HFFc6 (cell line): Measurements from ENCODE around the gene PFN2. TPM values are rescaled to one million over a fixed set of nuclear protein-coding genes. Genes with fewer than 3 reads are reported as not detected.
A peak's percentile ranks its signal among the peaks of the same experiment; 100 is the strongest.

ENCODE experiments used
- DNase-seq: peaks from one replicate; pipeline ENCODE4 v3.0.0-alpha.2; 2018
- H3K27ac Mint-ChIP-seq: 2 replicates; pipeline ENCODE4 v1.8.0; 2020; ENCODE audit warnings: mild to moderate bottlenecking, mixed read lengths
- H3K27me3 Mint-ChIP-seq: 2 replicates; pipeline ENCODE4 v1.8.0; 2021; ENCODE audit warnings: mild to moderate bottlenecking, moderate library complexity, mixed read lengths; ENCODE audit not compliant: insufficient read depth
- H3K36me3 Mint-ChIP-seq: 2 replicates; pipeline ENCODE4 v1.8.0; 2021; ENCODE audit warnings: low read depth, mixed read lengths
- H3K4me1 Mint-ChIP-seq: 2 replicates; pipeline ENCODE4 v1.8.0; 2020; ENCODE audit warnings: low read depth, mixed read lengths
- H3K4me3 Mint-ChIP-seq: 2 replicates; pipeline ENCODE4 v1.8.0; 2020; ENCODE audit warnings: mild to moderate bottlenecking, moderate library complexity, mixed read lengths
- H3K9me3 Mint-ChIP-seq: 2 replicates; pipeline ENCODE4 v1.8.0; 2020; ENCODE audit warnings: mild to moderate bottlenecking, mixed read lengths
- total RNA-seq, 6 experiments: library from RNA; stranded (reverse); fragmentation: NEBNext Ultra II Directional; extraction: Animal tissue kit (Norgen Biotek cat#: 25700); gene quantifications; 2 replicates in 1 of 6; 3 replicates in 5 of 6; pipeline ENCODE4 v1.2.3, GENCODE V29; 2021
- TF ChIP-seq, protein P1 (sequence below): fragments of 200-600 bp; sonication (generic); IDR thresholded peaks from 2 replicates; pipeline ENCODE4 v1.5.0; 2021; ENCODE audit warnings: antibody characterized with exemption, mild to moderate bottlenecking

The PFN2 gene
- total RNA-seq, 6 experiments from 2014 or later, result 369 to 470 (median 454) TPM

DNA sequence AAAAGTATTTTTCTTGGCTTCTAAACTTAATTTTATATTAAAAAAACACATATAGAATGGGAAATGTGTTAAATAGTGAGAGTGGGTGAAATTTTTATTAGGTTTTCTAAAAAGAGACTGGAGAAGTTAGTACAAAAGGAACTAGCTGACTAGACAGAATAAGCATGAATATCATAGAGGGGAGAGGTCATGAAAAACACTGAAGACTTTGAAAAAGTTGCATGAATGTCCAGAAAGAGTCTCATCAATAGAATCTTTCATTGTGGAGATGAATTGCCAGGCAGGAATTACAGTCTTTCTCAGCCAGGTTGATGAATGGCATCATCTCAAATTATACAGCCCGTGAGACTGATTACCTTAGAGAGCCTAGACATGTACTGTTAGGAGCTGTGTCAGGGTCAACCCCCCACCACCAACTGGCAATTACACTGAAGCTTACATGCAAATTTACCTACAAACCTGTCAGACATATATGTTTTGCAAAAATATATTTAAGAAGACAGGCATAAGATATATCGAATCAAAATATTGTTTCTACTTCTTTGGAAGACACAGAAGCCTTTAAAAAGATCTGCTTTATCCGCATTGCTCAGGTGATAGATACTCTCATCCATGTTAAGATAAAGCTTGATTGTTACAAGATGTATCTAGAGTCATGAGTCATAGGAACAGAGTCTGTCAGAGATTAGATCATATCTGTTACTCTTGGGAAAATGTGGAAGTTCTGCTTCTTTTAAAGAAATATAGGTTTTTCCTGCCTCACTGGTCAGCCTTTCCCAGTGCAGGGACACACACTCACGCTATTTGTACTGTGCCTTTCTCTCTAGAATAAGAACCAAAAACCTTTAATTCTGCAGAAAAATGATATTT lies 34.8 kb upstream of the PFN2 start:
- Mint-ChIP-seq H3K4me3 (peak overlapping the region; percentile 51), H3K4me1 (peaks cover 32% of the 10 kb centered on the region), H3K36me3 (no peaks in the 10 kb centered on the region), H3K9me3 (no peaks in the 10 kb centered on the region), H3K27me3 (0 out of 2 replicates have a peak, but pooled peaks cover 1% of the 10 kb centered on the region), H3K27ac (peak overlapping the region; percentile 76)
- TF ChIP-seq, protein P1, sequence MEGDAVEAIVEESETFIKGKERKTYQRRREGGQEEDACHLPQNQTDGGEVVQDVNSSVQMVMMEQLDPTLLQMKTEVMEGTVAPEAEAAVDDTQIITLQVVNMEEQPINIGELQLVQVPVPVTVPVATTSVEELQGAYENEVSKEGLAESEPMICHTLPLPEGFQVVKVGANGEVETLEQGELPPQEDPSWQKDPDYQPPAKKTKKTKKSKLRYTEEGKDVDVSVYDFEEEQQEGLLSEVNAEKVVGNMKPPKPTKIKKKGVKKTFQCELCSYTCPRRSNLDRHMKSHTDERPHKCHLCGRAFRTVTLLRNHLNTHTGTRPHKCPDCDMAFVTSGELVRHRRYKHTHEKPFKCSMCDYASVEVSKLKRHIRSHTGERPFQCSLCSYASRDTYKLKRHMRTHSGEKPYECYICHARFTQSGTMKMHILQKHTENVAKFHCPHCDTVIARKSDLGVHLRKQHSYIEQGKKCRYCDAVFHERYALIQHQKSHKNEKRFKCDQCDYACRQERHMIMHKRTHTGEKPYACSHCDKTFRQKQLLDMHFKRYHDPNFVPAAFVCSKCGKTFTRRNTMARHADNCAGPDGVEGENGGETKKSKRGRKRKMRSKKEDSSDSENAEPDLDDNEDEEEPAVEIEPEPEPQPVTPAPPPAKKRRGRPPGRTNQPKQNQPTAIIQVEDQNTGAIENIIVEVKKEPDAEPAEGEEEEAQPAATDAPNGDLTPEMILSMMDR, result no peak
- DNase-seq, result peak; percentile 64

DNA sequence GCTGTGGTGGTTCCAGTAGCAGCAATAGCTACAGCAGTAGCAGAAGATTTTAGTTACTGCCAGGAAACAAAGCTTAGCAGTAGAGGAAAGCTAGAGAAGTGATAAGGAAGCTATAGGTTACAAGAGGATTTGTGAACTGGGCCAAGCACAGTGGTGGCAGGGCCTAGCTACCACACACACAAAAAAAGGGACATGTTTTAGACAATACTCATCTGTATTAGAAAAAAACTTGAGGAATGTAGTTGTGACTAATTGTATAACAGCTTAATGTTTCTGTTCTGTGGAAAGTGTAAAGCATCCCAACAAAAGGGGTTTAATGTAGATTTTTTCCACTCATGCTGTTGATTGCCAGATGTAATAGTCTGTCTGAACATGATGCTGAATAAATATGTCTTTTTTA lies 29.9 kb upstream of the PFN2 start:
- Mint-ChIP-seq H3K4me1 (peaks cover 25% of the 10 kb centered on the region), H3K4me3 (no peak overlapping the region), H3K27me3 (no peaks in the 10 kb centered on the region), H3K36me3 (peaks cover 2% of the 10 kb centered on the region; the same call in 1 of the 2 replicates), H3K27ac (peak overlapping the region; percentile 62), H3K9me3 (no peaks in the 10 kb centered on the region)
- peak; percentile 26 for DNase-seq
- TF ChIP-seq, protein P1, result no peak

DNA sequence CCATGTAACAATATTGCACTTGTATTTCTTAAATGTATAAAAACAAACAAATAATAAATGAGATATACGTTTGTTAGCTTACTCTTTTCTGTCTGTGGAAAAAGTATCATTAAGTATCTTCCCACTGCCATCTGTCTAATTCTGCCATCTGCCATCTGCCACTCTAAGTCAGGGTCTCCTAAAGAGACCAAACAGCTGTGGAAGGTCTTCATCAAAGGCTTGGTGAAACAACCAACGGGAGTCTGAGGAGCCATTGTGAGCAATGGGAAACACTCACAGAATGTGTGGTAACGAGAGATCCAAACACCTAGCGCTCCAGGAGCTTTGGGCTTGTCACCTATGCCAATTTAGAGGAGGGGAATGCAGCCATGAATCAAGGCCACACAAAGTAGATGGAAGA lies 28.7 kb upstream of the PFN2 start:
- peaks cover 14% of the 10 kb centered on the region for H3K36me3 Mint-ChIP-seq
- TF ChIP-seq, protein P1, result no peak
- H3K27me3 Mint-ChIP-seq, result no peaks in the 10 kb centered on the region
- DNase-seq, result no peak
- H3K4me3 Mint-ChIP-seq, result no peak overlapping the region
- H3K27ac Mint-ChIP-seq, result no peak overlapping the region
- peaks cover 12% of the 10 kb centered on the region for H3K9me3 Mint-ChIP-seq
- H3K4me1 Mint-ChIP-seq, result peaks cover 17% of the 10 kb centered on the region

DNA sequence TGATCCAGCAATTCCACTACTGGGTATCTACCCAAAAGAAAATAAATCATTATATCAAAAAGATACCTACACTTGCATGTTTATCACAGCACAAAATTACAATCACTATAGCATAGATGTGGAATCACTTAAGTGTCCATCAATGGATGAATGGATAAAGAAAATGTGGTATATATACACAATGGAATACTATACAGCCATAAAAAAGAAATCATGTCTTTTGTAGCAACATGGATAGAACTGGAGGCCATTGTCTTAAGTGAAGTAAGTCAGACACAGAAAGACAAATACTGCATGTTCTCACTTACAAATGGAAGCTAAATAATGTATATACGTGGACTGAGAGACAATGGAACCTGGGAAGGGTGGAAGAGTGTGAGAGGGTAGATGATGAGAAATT lies 28.3 kb upstream of the PFN2 start:
- H3K36me3 Mint-ChIP-seq, result peaks cover 16% of the 10 kb centered on the region

DNA sequence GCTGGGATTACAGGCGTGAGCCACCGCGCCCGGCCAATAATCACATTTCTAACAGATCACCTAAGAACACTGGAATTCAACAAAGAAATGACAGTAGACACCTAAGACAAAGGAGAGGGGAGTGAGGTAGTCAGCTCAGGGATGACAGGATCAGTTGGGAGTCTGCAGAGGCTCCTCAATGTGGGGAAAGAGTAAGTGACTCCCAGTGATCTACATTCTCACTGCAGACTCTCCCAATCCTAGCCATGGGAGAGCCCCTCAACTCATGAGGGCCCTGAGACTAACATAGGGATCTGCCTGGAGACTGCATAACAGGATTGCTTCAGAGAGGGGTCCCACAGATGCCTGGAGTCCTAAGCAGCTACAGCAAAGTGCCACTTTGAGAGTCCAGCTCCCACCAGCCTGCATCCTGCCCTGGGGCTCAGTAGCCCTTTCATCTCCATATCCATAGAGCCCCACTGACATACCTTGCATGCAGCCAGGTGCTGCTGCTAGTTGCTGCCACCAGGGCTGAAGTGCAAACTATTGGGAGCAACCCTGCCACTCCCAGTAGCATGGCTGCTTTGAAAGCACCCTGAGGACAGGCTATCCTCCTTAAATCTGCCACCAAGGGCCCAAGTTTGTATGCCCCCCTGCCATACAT lies 21.8 kb upstream of the PFN2 start:
- peaks cover 14% of the 10 kb centered on the region for H3K4me1 Mint-ChIP-seq
- DNase-seq, result no peak
- TF ChIP-seq, protein P1, result no peak
- H3K27ac Mint-ChIP-seq, result no peak overlapping the region
- H3K36me3 Mint-ChIP-seq, result peaks cover 21% of the 10 kb centered on the region
- H3K4me3 Mint-ChIP-seq, result no peak overlapping the region
- peaks cover 22% of the 10 kb centered on the region for H3K9me3 Mint-ChIP-seq
- H3K27me3 Mint-ChIP-seq, result no peaks in the 10 kb centered on the region; the same call in 1 of the 2 replicates

More for the DNA sequence above, 28.3 kb upstream of the PFN2 start:
- Mint-ChIP-seq H3K27me3 (no peaks in the 10 kb centered on the region), H3K27ac (no peak overlapping the region), H3K9me3 (peaks cover 16% of the 10 kb centered on the region), H3K4me3 (no peak overlapping the region), H3K4me1 (peaks cover 17% of the 10 kb centered on the region)
- no peak for DNase-seq
- TF ChIP-seq, protein P1, result no peak
